WTC11 (cell line): Measurements from ENCODE around the gene CARS1.

Experiments
- CDX4 ChIP-seq: fragments of 250-450 bp; sonication (Bioruptor Pico); IDR thresholded peaks from 2 replicates; pipeline ENCODE4 v1.9.0; 2021; ENCODE audit warnings: moderate library complexity, mild to moderate bottlenecking, inconsistent platforms, borderline replicate concordance
- CREM ChIP-seq: sonication (generic); formaldehyde crosslinking; IDR thresholded peaks from 2 replicates; pipeline ENCODE4 v1.8.1; 2022; ENCODE audit warnings: mild to moderate bottlenecking, missing genetic modification reagents, moderate library complexity
- CTCF ChIP-seq: fragments of 200-600 bp; IDR thresholded peaks from 2 replicates; pipeline ENCODE4 v1.8.0; 2022; ENCODE audit warnings: antibody characterized with exemption
- E2F5 ChIP-seq: sonication (generic); formaldehyde crosslinking; IDR thresholded peaks from 2 replicates; pipeline ENCODE4 v1.8.1; 2022; ENCODE audit warnings: mild to moderate bottlenecking, moderate library complexity, missing genetic modification reagents
- ELF4 ChIP-seq: sonication (generic); formaldehyde crosslinking; IDR thresholded peaks from 2 replicates; pipeline ENCODE4 v1.8.1; 2022; ENCODE audit warnings: low read depth, mild to moderate bottlenecking, moderate library complexity, missing genetic modification reagents
- NFE2L1 ChIP-seq: sonication (generic); formaldehyde crosslinking; IDR thresholded peaks from 2 replicates; pipeline ENCODE4 v1.8.1; 2023; ENCODE audit warnings: missing genetic modification reagents
- NR1H2 ChIP-seq: sonication (generic); formaldehyde crosslinking; IDR thresholded peaks from 2 replicates; pipeline ENCODE4 v1.9.0; 2021; ENCODE audit warnings: mild to moderate bottlenecking, moderate library complexity, missing genetic modification reagents
- SMAD3 ChIP-seq: sonication (generic); formaldehyde crosslinking; IDR thresholded peaks from 2 replicates; pipeline ENCODE4 v1.8.0; 2022; ENCODE audit warnings: missing genetic modification reagents, mild to moderate bottlenecking, borderline replicate concordance
- TCF7 ChIP-seq: sonication (generic); formaldehyde crosslinking; IDR thresholded peaks from 2 replicates; pipeline ENCODE4 v1.8.0; 2022; ENCODE audit warnings: mild to moderate bottlenecking, low read depth, missing genetic modification reagents, moderate library complexity
- TP53 ChIP-seq: sonication (generic); formaldehyde crosslinking; IDR thresholded peaks from 2 replicates; pipeline ENCODE4 v1.8.1; 2023; ENCODE audit warnings: mild to moderate bottlenecking, missing genetic modification reagents

- no peak for TF ChIP-seq CTCF
- no peak for TF ChIP-seq TP53 (CRISPR knock-in tag)
- no peak for TF ChIP-seq NR1H2 (CRISPR knock-in tag)
- no peak for TF ChIP-seq SMAD3 (CRISPR knock-in tag)
- TF ChIP-seq NFE2L1 (CRISPR knock-in tag): no peak
- TF ChIP-seq TCF7 (CRISPR knock-in tag): no peak
- TF ChIP-seq E2F5 (CRISPR knock-in tag): no peak
- TF ChIP-seq ELF4 (CRISPR knock-in tag): no peak
- no peak for TF ChIP-seq CREM
- TF ChIP-seq CDX4: no peak
Measured at GRCh38 chr11:3026803-3027202, 30.4 kb downstream of the CARS1 start.
